Liver (tissue), 3 donors: ENCODE results near the gene TPSB2.
"Not testable (repeated sequence)": the region's sequence is repeated elsewhere in the genome, so short reads cannot be mapped to it uniquely, and the experiment has no call there.

Experiments
- JUND ChIP-seq, 2 donors: IDR thresholded peaks; 2 replicates each; pipeline ENCODE4 v1.6.1; 2016; ENCODE audit warnings: antibody characterized with exemption in 2 of 2
- RAD21 ChIP-seq, 2 donors: IDR thresholded peaks; 2 replicates each; pipeline ENCODE4 v1.6.1; 2016; ENCODE audit warnings: antibody characterized with exemption in 2 of 2, mild to moderate bottlenecking in 2 of 2
- SP1 ChIP-seq: IDR thresholded peaks from 2 replicates; pipeline ENCODE4 v1.6.1; 2018; ENCODE audit warnings: antibody characterized with exemption, mild to moderate bottlenecking
- YY1 ChIP-seq: IDR thresholded peaks from 2 replicates; pipeline ENCODE4 v1.6.1; 2016; ENCODE audit warnings: antibody characterized with exemption, mild to moderate bottlenecking
- TF ChIP-seq, protein P1 (sequence below): fragments of 150-350 bp; IDR thresholded peaks from 2 replicates; pipeline ENCODE4 v1.5.1; 2017; ENCODE audit warnings: improper control_type of control experiment, low read depth, low read length; ENCODE audit not compliant: missing input control
- TF ChIP-seq, protein P2 (sequence below): IDR thresholded peaks from 2 replicates; pipeline ENCODE4 v1.6.1; 2016; ENCODE audit warnings: antibody characterized with exemption
- TF ChIP-seq, protein P3 (sequence below): IDR thresholded peaks from 2 replicates; pipeline ENCODE4 v1.6.1; 2016; ENCODE audit warnings: antibody characterized with exemption
- TF ChIP-seq, protein P4 (sequence below): IDR thresholded peaks from 2 replicates; pipeline ENCODE4 v1.6.1; 2016; ENCODE audit warnings: antibody characterized with exemption
- TF ChIP-seq, protein P5 (sequence below): IDR thresholded peaks from 2 replicates; pipeline ENCODE4 v1.6.1; 2016; ENCODE audit warnings: antibody characterized with exemption, mild to moderate bottlenecking
- donor health status: healthy.
- donor health status: healthy.

DNA sequence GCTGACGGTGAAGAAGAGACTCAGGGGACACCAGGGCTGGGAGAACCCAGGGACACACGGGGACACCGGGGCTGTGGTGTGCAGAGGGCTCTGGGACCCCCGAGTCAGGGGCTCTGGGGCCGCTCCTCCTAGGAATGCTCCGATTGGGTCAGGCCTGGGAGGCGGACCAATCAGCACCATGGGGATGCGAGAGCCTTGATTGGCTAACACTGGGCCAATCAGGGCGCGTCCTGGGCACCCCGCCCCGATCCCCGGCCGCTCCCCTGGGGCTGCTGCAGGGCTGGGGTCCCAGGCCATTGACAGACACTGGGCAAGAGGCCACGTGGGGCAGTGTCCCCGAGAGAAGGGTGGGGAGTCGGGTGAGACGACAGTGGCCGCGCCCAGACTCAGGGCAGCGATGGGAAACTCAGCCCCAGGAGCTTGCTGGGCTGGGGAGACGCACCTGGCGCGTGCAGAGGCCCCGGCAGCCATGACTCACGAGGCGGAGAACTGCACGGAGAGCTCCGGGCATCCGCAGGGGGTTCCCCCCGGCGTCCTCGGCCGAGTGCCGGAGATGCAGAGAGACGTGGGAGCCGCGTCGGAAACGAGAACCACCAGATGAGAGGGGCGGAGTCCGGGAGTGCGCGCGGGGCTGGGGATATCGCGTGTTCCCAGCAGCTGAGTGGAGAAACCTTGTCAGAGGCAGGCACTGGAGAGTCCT, 2.2 kb upstream of the TPSB2 start:
- not testable (repeated sequence) for TF ChIP-seq SP1; JUND (IDR thresholded peaks at IDR 0.05); YY1; RAD21 (IDR thresholded peaks at IDR 0.05)
- TF ChIP-seq, protein P1, sequence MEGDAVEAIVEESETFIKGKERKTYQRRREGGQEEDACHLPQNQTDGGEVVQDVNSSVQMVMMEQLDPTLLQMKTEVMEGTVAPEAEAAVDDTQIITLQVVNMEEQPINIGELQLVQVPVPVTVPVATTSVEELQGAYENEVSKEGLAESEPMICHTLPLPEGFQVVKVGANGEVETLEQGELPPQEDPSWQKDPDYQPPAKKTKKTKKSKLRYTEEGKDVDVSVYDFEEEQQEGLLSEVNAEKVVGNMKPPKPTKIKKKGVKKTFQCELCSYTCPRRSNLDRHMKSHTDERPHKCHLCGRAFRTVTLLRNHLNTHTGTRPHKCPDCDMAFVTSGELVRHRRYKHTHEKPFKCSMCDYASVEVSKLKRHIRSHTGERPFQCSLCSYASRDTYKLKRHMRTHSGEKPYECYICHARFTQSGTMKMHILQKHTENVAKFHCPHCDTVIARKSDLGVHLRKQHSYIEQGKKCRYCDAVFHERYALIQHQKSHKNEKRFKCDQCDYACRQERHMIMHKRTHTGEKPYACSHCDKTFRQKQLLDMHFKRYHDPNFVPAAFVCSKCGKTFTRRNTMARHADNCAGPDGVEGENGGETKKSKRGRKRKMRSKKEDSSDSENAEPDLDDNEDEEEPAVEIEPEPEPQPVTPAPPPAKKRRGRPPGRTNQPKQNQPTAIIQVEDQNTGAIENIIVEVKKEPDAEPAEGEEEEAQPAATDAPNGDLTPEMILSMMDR: not testable (repeated sequence)
- TF ChIP-seq, protein P2, sequence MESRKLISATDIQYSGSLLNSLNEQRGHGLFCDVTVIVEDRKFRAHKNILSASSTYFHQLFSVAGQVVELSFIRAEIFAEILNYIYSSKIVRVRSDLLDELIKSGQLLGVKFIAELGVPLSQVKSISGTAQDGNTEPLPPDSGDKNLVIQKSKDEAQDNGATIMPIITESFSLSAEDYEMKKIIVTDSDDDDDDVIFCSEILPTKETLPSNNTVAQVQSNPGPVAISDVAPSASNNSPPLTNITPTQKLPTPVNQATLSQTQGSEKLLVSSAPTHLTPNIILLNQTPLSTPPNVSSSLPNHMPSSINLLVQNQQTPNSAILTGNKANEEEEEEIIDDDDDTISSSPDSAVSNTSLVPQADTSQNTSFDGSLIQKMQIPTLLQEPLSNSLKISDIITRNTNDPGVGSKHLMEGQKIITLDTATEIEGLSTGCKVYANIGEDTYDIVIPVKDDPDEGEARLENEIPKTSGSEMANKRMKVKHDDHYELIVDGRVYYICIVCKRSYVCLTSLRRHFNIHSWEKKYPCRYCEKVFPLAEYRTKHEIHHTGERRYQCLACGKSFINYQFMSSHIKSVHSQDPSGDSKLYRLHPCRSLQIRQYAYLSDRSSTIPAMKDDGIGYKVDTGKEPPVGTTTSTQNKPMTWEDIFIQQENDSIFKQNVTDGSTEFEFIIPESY: not testable (repeated sequence)
- TF ChIP-seq, protein P3, sequence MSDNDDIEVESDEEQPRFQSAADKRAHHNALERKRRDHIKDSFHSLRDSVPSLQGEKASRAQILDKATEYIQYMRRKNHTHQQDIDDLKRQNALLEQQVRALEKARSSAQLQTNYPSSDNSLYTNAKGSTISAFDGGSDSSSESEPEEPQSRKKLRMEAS: not testable (repeated sequence)
- TF ChIP-seq, protein P4, sequence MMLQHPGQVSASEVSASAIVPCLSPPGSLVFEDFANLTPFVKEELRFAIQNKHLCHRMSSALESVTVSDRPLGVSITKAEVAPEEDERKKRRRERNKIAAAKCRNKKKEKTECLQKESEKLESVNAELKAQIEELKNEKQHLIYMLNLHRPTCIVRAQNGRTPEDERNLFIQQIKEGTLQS: not testable (repeated sequence)
- TF ChIP-seq, protein P5, sequence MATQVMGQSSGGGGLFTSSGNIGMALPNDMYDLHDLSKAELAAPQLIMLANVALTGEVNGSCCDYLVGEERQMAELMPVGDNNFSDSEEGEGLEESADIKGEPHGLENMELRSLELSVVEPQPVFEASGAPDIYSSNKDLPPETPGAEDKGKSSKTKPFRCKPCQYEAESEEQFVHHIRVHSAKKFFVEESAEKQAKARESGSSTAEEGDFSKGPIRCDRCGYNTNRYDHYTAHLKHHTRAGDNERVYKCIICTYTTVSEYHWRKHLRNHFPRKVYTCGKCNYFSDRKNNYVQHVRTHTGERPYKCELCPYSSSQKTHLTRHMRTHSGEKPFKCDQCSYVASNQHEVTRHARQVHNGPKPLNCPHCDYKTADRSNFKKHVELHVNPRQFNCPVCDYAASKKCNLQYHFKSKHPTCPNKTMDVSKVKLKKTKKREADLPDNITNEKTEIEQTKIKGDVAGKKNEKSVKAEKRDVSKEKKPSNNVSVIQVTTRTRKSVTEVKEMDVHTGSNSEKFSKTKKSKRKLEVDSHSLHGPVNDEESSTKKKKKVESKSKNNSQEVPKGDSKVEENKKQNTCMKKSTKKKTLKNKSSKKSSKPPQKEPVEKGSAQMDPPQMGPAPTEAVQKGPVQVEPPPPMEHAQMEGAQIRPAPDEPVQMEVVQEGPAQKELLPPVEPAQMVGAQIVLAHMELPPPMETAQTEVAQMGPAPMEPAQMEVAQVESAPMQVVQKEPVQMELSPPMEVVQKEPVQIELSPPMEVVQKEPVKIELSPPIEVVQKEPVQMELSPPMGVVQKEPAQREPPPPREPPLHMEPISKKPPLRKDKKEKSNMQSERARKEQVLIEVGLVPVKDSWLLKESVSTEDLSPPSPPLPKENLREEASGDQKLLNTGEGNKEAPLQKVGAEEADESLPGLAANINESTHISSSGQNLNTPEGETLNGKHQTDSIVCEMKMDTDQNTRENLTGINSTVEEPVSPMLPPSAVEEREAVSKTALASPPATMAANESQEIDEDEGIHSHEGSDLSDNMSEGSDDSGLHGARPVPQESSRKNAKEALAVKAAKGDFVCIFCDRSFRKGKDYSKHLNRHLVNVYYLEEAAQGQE: not testable (repeated sequence)
